H1 (cell line): ENCODE data around the gene MRAP. TPM values are rescaled to one million over a fixed set of nuclear protein-coding genes. Genes with fewer than 3 reads are reported as not detected.

ENCODE experiments used
- CTCF ChIA-PET: fragments of 300-600 bp; sonication (Branson Sonifier 250); formaldehyde crosslinking; loops from one replicate; lab custom pipeline; 2021; ENCODE audit not compliant: partially characterized antibody; lab: Charles Lee
- POLR2A ChIA-PET: fragments of 300-600 bp; sonication (Branson Sonifier 250); formaldehyde crosslinking; loops from one replicate; lab custom pipeline; 2021; ENCODE audit warnings: inconsistent platforms; ENCODE audit not compliant: partially characterized antibody; lab: Charles Lee
- DNase-seq, 2 experiments: peaks; one replicate each; pipeline versions ENCODE4 v3.0.0 to v3.0.0-alpha.2; 2010 to 2022; ENCODE audit warnings: low spot score in 2 of 2, low read depth in 1 of 2, mixed read lengths in 1 of 2
- FAIRE-seq: peaks from 2 replicates; lab custom pipeline; 2011; peaks lifted over from hg19 to GRCh38; lab: Jason Lieb, UNC
- H2AFZ ChIP-seq: 2 replicates; pipeline ENCODE4 v1.8.1; 2012; ENCODE audit warnings: low read length, inconsistent platforms
- H2AK5ac ChIP-seq: 2 replicates; pipeline ENCODE4 v1.6.1; 2013; ENCODE audit warnings: low read depth, low read length
- H2BK120ac ChIP-seq: replicated peaks from 2 replicates; pipeline ENCODE3; 2013; ENCODE audit warnings: low read depth, low read length, inconsistent platforms
- H2BK12ac ChIP-seq: 2 replicates; pipeline ENCODE4 v1.6.1; 2013; ENCODE audit warnings: low read depth, low read length
- H2BK15ac ChIP-seq: 2 replicates; pipeline ENCODE4 v1.6.1; 2013; ENCODE audit warnings: low read length
- H2BK20ac ChIP-seq: 2 replicates; pipeline ENCODE4 v1.6.1; 2013; ENCODE audit warnings: low read length
- H2BK5ac ChIP-seq: 2 replicates; pipeline ENCODE4 v1.6.1; 2013; ENCODE audit warnings: low read depth, low read length
- H3K14ac ChIP-seq: 2 replicates; pipeline ENCODE4 v1.6.1; 2013; ENCODE audit warnings: inconsistent platforms; ENCODE audit not compliant: insufficient read length
- H3K18ac ChIP-seq: 2 replicates; pipeline ENCODE4 v1.6.1; 2013; ENCODE audit warnings: low read length; ENCODE audit errors: extremely low read depth
- H3K23ac ChIP-seq: 2 replicates; pipeline ENCODE4 v1.6.1; 2013; ENCODE audit warnings: inconsistent platforms; ENCODE audit not compliant: insufficient read length
- H3K23me2 ChIP-seq: 2 replicates; pipeline ENCODE4 v1.6.1; 2013; ENCODE audit warnings: low read depth, low read length
- H3K27ac ChIP-seq: 2 replicates; pipeline ENCODE4 v1.6.1; 2011; ENCODE audit warnings: low read depth, low read length, inconsistent platforms
- H3K27me3 ChIP-seq, 4 experiments: replicated peaks in 1 of 4; 1 replicate in 1 of 4; 2 replicates in 3 of 4; pipeline versions ENCODE4 v1.6.1 to v1.8.1; 2011 to 2013; ENCODE audit warnings: low read length in 3 of 4, mild to moderate bottlenecking in 3 of 4, inconsistent platforms in 2 of 4, mixed read lengths in 2 of 4, moderate library complexity in 1 of 4; ENCODE audit not compliant: control insufficient read depth in 3 of 4, insufficient read depth in 3 of 4; ENCODE audit errors: extremely low read depth in 1 of 4
- H3K36me3 ChIP-seq, 4 experiments: 2 replicates each; pipeline versions ENCODE4 v1.6.1 to v1.8.1; 2011 to 2013; ENCODE audit warnings: mild to moderate bottlenecking in 4 of 4, low read length in 3 of 4, moderate library complexity in 2 of 4, control low read depth in 1 of 4, inconsistent platforms in 1 of 4; ENCODE audit not compliant: insufficient read depth in 4 of 4, control insufficient read depth in 2 of 4
- H3K4ac ChIP-seq: replicated peaks from 2 replicates; pipeline ENCODE3; 2013; ENCODE audit warnings: low read length, low read depth, mixed read lengths, inconsistent platforms; ENCODE audit not compliant: insufficient read length
- H3K4me1 ChIP-seq, 4 experiments: replicated peaks in 1 of 4; 1 replicate in 1 of 4; 2 replicates in 3 of 4; pipeline versions ENCODE4 v1.6.1 to v1.8.1; 2011 to 2013; ENCODE audit warnings: low read length in 3 of 4, inconsistent platforms in 2 of 4, mixed read lengths in 1 of 4; ENCODE audit not compliant: insufficient read depth in 4 of 4, control insufficient read depth in 3 of 4
- H3K4me2 ChIP-seq, 2 experiments: 2 replicates each; pipeline versions ENCODE4 v1.6.1 to v1.8.1; 2011 to 2013; ENCODE audit warnings: low read depth in 2 of 2, low read length in 2 of 2, control low read depth in 1 of 2, inconsistent platforms in 1 of 2, mild to moderate bottlenecking in 1 of 2; ENCODE audit not compliant: insufficient read depth in 1 of 2
- H3K4me3 ChIP-seq, 4 experiments: fragments of 200-600, 300-600 bp in 1 of 4; sonication (generic), shearing (Covaris generic), sonication (Bioruptor Twin) in 1 of 4; 2 replicates each; pipeline versions ENCODE4 v1.5.1 to v1.8.1; 2011 to 2016; ENCODE audit warnings: low read length in 4 of 4, low read depth in 3 of 4, control low read depth in 2 of 4, inconsistent platforms in 2 of 4, mild to moderate bottlenecking in 2 of 4, mixed read lengths in 1 of 4, moderate library complexity in 1 of 4; ENCODE audit not compliant: insufficient read depth in 2 of 4; ENCODE audit errors: extremely low read depth in 1 of 4
- H3K56ac ChIP-seq: replicated peaks from 2 replicates; pipeline ENCODE3; 2013; ENCODE audit warnings: low read depth, mild to moderate bottlenecking, mixed read lengths, low read length, inconsistent platforms; ENCODE audit not compliant: insufficient read length
- H3K79me1 ChIP-seq: 2 replicates; pipeline ENCODE4 v1.6.1; 2013; ENCODE audit warnings: low read depth, low read length, control low read depth
- H3K79me2 ChIP-seq, 2 experiments: 2 replicates each; pipeline versions ENCODE4 v1.6.1 to v1.8.1; 2012 to 2013; ENCODE audit warnings: low read length in 2 of 2, mild to moderate bottlenecking in 2 of 2, inconsistent platforms in 1 of 2; ENCODE audit not compliant: insufficient read depth in 2 of 2, control insufficient read depth in 1 of 2
- H3K9ac ChIP-seq, 4 experiments: replicated peaks in 1 of 4; 1 replicate in 1 of 4; 2 replicates in 3 of 4; pipeline versions ENCODE4 v1.6.1 to v1.8.1; 2011 to 2013; ENCODE audit warnings: low read depth in 3 of 4, low read length in 3 of 4, control low read depth in 2 of 4, mild to moderate bottlenecking in 2 of 4, moderate library complexity in 2 of 4, inconsistent platforms in 1 of 4; ENCODE audit errors: extremely low read depth in 1 of 4
- H3K9me3 ChIP-seq, 2 experiments: 2 replicates each; pipeline versions ENCODE4 v1.6.1 to v1.8.1; 2012 to 2013; ENCODE audit warnings: mild to moderate bottlenecking in 2 of 2, moderate library complexity in 2 of 2, control low read depth in 1 of 2, inconsistent platforms in 1 of 2, low read depth in 1 of 2, low read length in 1 of 2, mixed read lengths in 1 of 2; ENCODE audit not compliant: insufficient read depth in 2 of 2
- H4K20me1 ChIP-seq, 2 experiments: replicated peaks in 1 of 2; 2 replicates each; pipeline versions ENCODE3 to v1.8.1; 2011 to 2013; ENCODE audit warnings: inconsistent platforms in 2 of 2, low read length in 2 of 2, mild to moderate bottlenecking in 1 of 2; ENCODE audit not compliant: insufficient read depth in 2 of 2, control insufficient read depth in 1 of 2
- H4K5ac ChIP-seq: 2 replicates; pipeline ENCODE4 v1.6.1; 2013; ENCODE audit warnings: low read length, low read depth, mixed read lengths, inconsistent platforms; ENCODE audit not compliant: insufficient read length
- H4K8ac ChIP-seq: 2 replicates; pipeline ENCODE4 v1.8.0; 2013; ENCODE audit warnings: mild to moderate bottlenecking, moderate library complexity, low read length, inconsistent platforms; ENCODE audit not compliant: insufficient read depth; ENCODE audit errors: extremely low read depth
- H4K91ac ChIP-seq: replicated peaks from 2 replicates; pipeline ENCODE3; 2013; ENCODE audit warnings: low read length, mixed read lengths, inconsistent platforms; ENCODE audit not compliant: insufficient read length
- FOSL1 ChIP-seq: IDR thresholded peaks from 2 replicates; pipeline ENCODE4 v1.6.1; 2011; ENCODE audit warnings: mild to moderate bottlenecking, low read depth, low read length, moderate library complexity; ENCODE audit not compliant: insufficient read depth
- KDM4A ChIP-seq: IDR thresholded peaks from one replicate; pipeline ENCODE4 v1.7.1; 2012; ENCODE audit warnings: low read depth, mild to moderate bottlenecking, moderate library complexity, low read length, inconsistent platforms; ENCODE audit not compliant: severe bottlenecking
- TAF1 ChIP-seq: IDR thresholded peaks from 2 replicates; pipeline ENCODE4 v1.6.1; 2011; ENCODE audit warnings: mild to moderate bottlenecking, low read depth, low read length
- WGBS, 2 experiments: shearing (Covaris generic) in 1 of 2; methylation state at CpG; one replicate each; pipeline versions ENCODE4 v1.1.6 to v1.1.7; 2013 to 2015; ENCODE audit warnings: low lambda C conversion rate in 2 of 2, mixed read lengths in 2 of 2, inconsistent platforms in 1 of 2, low coverage in 1 of 2, missing lambda C conversion rate in 1 of 2; ENCODE audit not compliant: insufficient replicate concordance in 2 of 2, insufficient coverage in 1 of 2, insufficient read length in 1 of 2; ENCODE audit errors: extremely low coverage in 1 of 2, missing lambda C conversion rate in 1 of 2; 5-methylcytosine and 5-hydroxymethylcytosine counted together
- polyA plus RNA-seq, 7 experiments: library from polyadenylated mRNA; depleted of rRNA in 3 of 7; stranded (reverse) in 5 of 7; unstranded in 2 of 7; fragments of >200 nt in 5 of 7; fragments of 200-250 nt in 2 of 7; gene quantifications; 1 replicate in 5 of 7; 2 replicates in 1 of 7; 4 replicates in 1 of 7; pipeline versions ENCODE4 v1.2.1 to v1.2.3, GENCODE V29; 2011 to 2013; ENCODE audit warnings: missing spikeins in 2 of 7, mixed read lengths in 2 of 7
- total RNA-seq: library from RNA; stranded (reverse); fragmentation: NEBNext Ultra II Directional; extraction: Animal tissue kit (Norgen Biotek cat#: 25700); gene quantifications from 2 replicates; pipeline ENCODE4 v1.2.1, GENCODE V29; 2021

Gene MRAP
- total and polyA plus RNA-seq, 2 of the 8 experiments (the other 6 are each of a cell fraction or from before 2014, with no cell fraction given) = not detected

GRCh38 chr21:32276671-32277070 lies 22.0 kb upstream of the MRAP start:
- no peak overlapping the region for H4K91ac ChIP-seq
- H3K14ac ChIP-seq = no peak overlapping the region
- no peak overlapping the region for H3K23ac ChIP-seq
- H4K5ac ChIP-seq = no peak overlapping the region
- 94% methylated on average over 4 of the region's 4 CpGs; no CpG with 5 or more reads in 1 of the 2 experiments for WGBS, 2 experiments
- no peak overlapping the region for H2BK20ac ChIP-seq
- no peak overlapping the region for H3K56ac ChIP-seq
- H2BK120ac ChIP-seq = no peak overlapping the region
- H3K79me1 ChIP-seq = 0 out of 2 replicates have a peak, but pooled peaks cover 2% of the 10 kb centered on the region
- no peak overlapping the region for H3K4me2 ChIP-seq
- POLR2A ChIA-PET = interaction anchor here (0.6 kb wide), 1 partner anchor 65 kb away, joined by 3 read pairs; no protein-coding TSS in a partner anchor
- TF ChIP-seq FOSL1 = no peak
- no peak for TF ChIP-seq KDM4A
- TF ChIP-seq TAF1 = no peak
- TF ChIP-seq, all 59 proteins: peak for 0
- Histone ChIP-seq H3K4me1 (peaks cover 0 to 2% (median 0%) of the 10 kb centered on the region in 4 experiments; a peak in 4 of 7 replicates), H2BK12ac (no peak overlapping the region), H3K23me2 (no peaks in the 10 kb centered on the region; the same call in none of the 2 replicates), H2BK15ac (no peak overlapping the region), H4K8ac (no peak overlapping the region), H2AK5ac (no peak overlapping the region), H3K79me2 (peaks cover 3 to 36% of the 10 kb centered on the region in 2 experiments), H3K36me3 (peaks cover 2 to 20% (median 8%) of the 10 kb centered on the region in 4 experiments; a peak in 6 of 8 replicates), H3K27me3 (no peaks in the 10 kb centered on the region), H2BK5ac (no peak overlapping the region), H3K9ac (no peak overlapping the region), H3K27ac (no peak overlapping the region), H3K9me3 (no peaks in the 10 kb centered on the region), H4K20me1 (peaks cover 0 to 2% of the 10 kb centered on the region in 2 experiments), H3K18ac (no peak overlapping the region), H3K4ac (no peak overlapping the region), H3K4me3 (no peak overlapping the region), H2AFZ (no peak overlapping the region)
- CTCF ChIA-PET = interaction anchor here (0.6 to 2.0 kb wide), 4 partner anchors 11 to 179 kb away, joined by 3 to 10 read pairs (median 4); no protein-coding TSS in a partner anchor
- FAIRE-seq (no peak), DNase-seq (no peak)
